HG03460 (cell line): ENCODE measurements around the gene ADAMTS17.

Source experiments
- ATAC-seq: cut with Tn5 transposase; IDR thresholded peaks from one replicate; pipeline ENCODE4 v1.9.1; 2021; ENCODE audit not compliant: unreplicated experiment

Gene ADAMTS17

DNA sequence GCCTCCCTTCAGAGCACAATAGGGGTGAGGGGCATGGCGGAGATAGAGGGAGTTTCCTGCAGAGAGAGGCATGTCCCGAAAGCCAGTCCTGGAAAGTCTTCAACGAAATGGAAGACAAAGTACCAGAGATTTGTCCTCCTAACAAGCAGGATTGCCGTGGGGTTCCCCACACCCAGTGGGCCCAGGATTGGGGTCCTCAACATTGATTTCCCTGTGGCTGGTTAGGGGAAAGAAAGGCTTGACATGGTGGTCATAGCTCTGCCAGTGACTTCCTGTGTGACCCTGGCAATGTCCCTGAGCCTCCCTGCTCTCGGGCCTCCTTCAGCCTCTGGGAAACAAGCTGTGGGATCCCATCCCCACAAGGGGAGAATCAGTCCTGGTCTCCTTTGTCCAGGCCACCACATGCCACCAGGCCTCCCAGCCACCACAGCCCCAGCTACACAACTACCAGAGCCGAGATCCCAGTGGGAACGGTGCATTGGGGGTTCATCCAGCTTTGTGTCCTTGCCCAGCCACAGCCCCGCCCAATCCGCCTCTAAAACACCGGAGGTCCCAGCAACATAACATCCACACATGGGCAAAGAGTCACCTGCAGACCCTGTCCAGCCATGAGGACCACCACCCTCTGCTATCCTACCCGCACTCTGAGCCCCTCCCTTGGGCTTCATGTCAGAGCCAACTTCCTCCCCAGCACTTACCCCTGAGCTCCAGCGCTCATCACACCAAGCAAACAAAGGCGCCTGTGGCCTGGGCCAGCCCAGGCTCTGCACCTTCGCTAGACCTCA lies 63.0 kb downstream of the ADAMTS17 start:
- no peak for ATAC-seq

- no peak for ATAC-seq
Observed at GRCh38 chr15:100277087-100277855, 64.5 kb downstream of the ADAMTS17 start.

DNA sequence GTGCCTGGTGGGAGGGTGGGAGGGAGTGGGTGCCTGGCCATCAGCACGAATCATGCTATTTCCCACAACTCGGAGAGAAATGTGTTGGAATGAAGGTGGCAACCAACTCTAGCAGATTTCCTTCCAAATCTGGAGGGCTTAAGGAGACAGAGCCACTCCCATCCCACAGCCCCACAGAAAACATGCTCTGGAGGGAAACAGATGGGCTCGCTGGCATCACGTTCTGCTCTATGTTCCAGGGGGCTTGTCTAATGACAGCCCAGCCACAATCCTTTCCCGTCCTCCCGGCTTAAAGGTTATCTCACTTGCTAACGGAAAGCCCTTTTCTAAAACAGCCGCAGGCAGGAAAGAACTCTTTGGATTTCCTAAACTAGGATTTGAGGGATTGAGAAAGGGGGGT lies 65.3 kb downstream of the ADAMTS17 start:
- no peak for ATAC-seq

DNA sequence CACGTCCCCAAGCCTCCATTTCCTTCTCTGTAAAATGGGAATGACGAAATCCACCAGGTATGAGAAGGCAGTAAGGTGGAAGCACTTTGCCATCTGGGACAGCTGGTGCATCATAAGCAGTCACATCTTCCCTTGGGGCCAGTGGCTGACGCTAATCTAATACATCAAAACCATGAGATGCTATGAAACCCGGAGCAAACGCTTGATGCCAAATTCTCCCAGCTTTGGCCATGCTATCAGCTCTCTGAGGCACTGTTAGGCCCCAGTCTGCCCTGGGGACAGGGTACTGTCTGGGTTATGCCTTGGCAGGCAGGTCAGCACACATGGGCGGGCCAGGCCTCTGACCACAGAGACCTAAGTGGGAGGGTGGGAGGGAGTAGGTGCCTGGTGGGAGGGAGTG lies 66.1 kb downstream of the ADAMTS17 start:
- no peak for ATAC-seq

DNA sequence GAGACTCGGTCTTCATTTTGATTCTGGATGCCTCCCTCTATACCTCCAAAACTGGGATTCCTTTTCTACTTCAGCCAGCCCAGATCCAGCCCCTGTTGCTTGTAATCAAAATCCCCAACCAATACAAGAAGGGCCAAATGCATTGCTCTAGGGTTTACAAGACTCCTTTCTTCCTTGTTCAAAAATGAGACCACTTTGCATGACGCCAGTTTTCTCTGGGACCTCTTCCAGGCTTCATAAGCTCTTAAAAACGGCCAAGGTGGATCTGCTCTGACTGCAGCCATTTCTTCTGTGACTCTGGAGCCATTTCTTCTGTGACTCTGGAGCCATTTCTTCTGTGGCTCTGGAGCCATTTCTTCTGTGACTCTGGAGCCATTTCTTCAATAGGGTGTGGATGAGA lies 71.9 kb downstream of the ADAMTS17 start:
- ATAC-seq = no peak

GRCh38 chr15:100266166-100266565 lies 75.6 kb downstream of the ADAMTS17 start:
- no peak for ATAC-seq

DNA sequence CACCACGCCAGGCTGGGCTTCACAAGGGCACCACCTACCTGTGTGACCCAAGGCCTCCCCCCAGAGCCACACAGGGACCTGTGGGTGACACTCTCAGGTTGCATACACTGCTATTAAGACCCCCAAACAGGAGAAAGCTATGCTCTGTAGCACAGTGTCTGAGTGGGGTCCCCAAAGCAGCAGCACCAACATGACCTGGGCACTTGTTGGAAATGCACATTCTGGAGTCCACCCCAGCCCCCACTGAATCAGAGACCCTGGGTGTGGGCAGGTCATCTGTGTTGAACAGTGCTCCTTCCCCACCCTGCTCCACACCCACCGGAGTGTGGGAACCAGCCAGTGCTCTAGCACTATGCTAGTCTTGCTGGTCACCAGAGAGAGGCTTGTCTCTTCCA lies 76.1 kb downstream of the ADAMTS17 start:
- no peak for ATAC-seq

GRCh38 chr15:100264994-100265640 lies 76.7 kb downstream of the ADAMTS17 start:
- no peak for ATAC-seq

DNA sequence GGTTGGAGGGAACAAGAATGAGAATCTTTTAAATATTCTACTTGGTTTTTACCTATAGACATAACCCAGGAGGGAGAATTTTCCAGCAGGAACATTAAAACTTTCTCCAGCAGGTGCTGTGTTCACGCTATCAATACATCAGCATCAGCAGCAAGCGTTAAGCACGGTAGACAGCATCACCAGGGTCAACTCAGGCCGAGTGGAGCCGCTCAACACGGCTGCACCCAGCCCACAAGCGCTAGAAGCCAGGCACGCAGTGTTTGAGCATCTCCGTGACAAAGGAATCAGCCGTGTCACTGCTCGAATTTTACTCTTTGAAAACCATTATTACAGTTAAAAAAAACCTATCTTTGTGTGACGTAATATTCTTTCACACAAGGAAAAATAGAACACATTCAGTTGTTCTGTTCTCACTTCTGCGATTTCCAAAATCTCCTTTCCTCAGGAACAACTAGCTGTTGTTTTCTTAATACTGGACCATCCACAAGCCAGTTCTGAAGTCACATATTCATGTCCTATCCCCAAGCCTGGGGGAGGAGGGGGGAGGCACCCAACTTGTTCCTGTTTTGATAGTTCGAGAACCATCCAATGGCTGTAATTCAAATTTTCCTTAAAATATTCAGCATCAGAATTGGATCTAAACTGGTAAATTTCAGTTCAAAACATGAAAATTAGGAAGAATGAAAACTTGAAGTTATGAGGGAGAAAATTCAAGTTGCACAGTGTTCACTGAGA lies 77.9 kb downstream of the ADAMTS17 start:
- no peak for ATAC-seq

- no peak for ATAC-seq
Observed at GRCh38 chr15:100263031-100263430, 78.7 kb downstream of the ADAMTS17 start.

- ATAC-seq = no peak
Observed at GRCh38 chr15:100261302-100262240, 80.2 kb downstream of the ADAMTS17 start.

- ATAC-seq = no peak
Observed at GRCh38 chr15:100259266-100259665, 82.5 kb downstream of the ADAMTS17 start.

GRCh38 chr15:100256970-100257650 lies 84.7 kb downstream of the ADAMTS17 start:
- no peak for ATAC-seq

DNA sequence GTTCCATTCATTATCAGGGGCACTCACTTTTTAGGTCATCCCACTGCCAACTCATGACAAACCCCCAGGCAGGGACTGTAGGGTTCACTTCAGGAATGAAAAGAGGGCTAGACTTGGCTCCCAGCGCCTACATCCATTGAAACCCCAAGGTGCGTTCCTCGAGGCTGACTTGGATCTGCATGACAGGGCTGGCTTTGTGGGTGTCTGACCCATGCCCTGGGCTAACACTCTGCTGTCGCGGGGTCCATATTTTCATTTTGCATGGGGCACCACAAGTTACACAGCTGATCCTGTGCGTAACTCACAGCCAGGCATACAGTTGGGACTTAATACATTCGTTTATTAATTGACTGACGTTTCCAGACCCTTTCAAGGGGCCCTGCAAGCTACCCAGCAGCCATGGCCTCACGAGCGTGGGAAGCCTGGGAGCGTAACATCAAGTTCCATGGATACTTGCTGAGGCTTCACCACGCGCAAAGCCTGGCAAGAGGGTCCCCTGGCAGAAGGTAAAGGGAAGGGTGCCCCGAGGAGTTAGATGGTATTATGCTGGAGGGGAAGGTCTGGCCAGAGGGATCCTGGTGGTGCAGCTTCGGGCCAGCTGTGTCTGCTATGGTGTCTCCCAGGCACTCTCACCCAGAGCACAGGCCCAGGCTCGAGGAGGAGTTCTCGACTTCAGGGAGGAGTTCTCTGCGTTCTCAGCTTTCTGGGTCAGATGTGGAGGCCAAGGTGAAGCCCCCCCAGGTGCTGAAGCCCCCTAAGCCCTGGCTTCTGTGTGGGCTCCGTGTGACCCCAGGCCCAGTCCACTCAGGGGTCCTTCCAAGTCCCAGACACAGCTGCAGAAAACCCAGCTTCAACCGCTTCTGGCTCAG lies 85.4 kb downstream of the ADAMTS17 start:
- no peak for ATAC-seq

- no peak for ATAC-seq
Observed at GRCh38 chr15:100255644-100256043, 86.1 kb downstream of the ADAMTS17 start.

GRCh38 chr15:100254691-100255090 lies 87.1 kb downstream of the ADAMTS17 start:
- ATAC-seq = no peak

DNA sequence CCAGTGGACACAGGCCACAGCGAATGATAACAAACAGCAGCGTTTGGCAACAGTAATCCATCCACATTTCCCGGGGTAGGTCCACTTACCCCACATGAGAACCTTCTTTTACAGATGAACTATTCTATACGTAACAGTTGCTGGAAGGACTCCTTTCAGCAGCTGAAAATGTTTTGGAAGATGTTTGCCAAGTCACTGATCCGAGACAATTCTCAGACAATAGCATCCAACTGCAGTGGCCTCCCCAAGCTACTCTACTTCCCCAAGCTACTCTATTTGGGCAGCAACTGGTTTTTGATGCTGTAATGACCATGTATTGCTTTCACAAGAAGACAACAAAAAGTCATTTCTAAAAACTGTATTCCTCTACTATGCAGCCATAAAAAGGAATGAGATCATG lies 87.5 kb downstream of the ADAMTS17 start:
- ATAC-seq = no peak

DNA sequence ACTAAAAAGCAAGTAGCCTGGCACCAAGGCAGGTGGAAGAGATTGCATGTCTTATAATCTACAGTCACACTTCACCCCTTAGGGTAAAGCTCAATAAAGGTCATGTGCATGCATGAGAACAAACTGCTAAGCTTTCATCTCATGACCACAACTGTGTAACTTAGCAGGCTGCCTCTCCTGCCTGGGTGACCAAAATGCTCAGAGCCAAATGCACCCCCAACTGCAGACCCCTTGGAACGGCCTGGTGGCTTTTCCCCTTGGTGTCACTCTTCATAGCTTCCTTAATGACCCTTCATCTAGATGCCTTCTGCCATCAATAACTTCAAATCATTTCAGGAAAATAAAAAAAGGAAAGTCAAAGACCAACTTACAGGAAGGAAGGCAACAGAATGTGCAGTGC lies 88.1 kb downstream of the ADAMTS17 start:
- no peak for ATAC-seq
